Vagina (tissue), 2 donors: Measurements from ENCODE around the gene SNAI1. TPM values are rescaled to one million over a fixed set of nuclear protein-coding genes. Genes with fewer than 3 reads are reported as not detected.

Experiments
- DNase-seq, 2 donors: peaks; one replicate each; pipeline ENCODE4 v3.0.0-alpha.2; 2017; ENCODE audit errors: extremely low spot score in 2 of 2
- H3K27ac ChIP-seq: fragments of 200-600 bp; sonication (generic); one replicate; pipeline ENCODE4 v1.5.1; 2019
- H3K27me3 ChIP-seq: fragments of 200-600 bp; sonication (generic); one replicate; pipeline ENCODE4 v1.5.1; 2019
- H3K36me3 ChIP-seq, 2 donors: fragments of 200-600 bp; sonication (generic); one replicate each; pipeline ENCODE4 v1.5.1; 2017 to 2019
- H3K4me1 ChIP-seq: fragments of 200-600 bp; sonication (generic); one replicate; pipeline ENCODE4 v1.5.1; 2019
- H3K4me3 ChIP-seq, 2 donors: fragments of 200-600 bp; sonication (generic); 1 replicate in 1 of 2; 2 replicates in 1 of 2; pipeline ENCODE4 v1.5.1; 2016 to 2019
- H3K9me3 ChIP-seq: fragments of 200-600 bp; sonication (generic); one replicate; pipeline ENCODE4 v1.5.1; 2019
- POLR2A ChIP-seq, 2 donors: fragments of 450-650 bp; IDR thresholded peaks; one replicate each; pipeline ENCODE4 v1.6.1; 2017; ENCODE audit warnings: antibody characterized with exemption in 2 of 2, mild to moderate bottlenecking in 2 of 2, moderate library complexity in 2 of 2
- POLR2AphosphoS5 ChIP-seq, 2 donors: sonication (generic); formaldehyde crosslinking; IDR thresholded peaks; one replicate each; pipeline ENCODE4 v1.9.0; 2017; ENCODE audit warnings: antibody characterized with exemption in 2 of 2, mild to moderate bottlenecking in 2 of 2, low read depth in 1 of 2; ENCODE audit not compliant: insufficient read depth in 1 of 2
- intact Hi-C: fragments of 100-400 bp; cut with DNase I; formaldehyde crosslinking; loops from one replicate; pipeline ENCODE4 v1.15.1; 2023
- total RNA-seq: library from RNA; depleted of rRNA; stranded (reverse); fragments of >200 nt; gene quantifications from one replicate; pipeline ENCODE4 v1.2.3, GENCODE V29; 2016
- TF ChIP-seq, protein P1 (sequence below), 3 experiments: fragments of 450-650 bp in 2 of 3; fragments of 200-600 bp in 1 of 3; sonication (generic) in 1 of 3; IDR thresholded peaks; one replicate each; pipeline ENCODE4 v1.5.1; 2017 to 2019; ENCODE audit warnings: antibody characterized with exemption in 3 of 3, mild to moderate bottlenecking in 2 of 3, moderate library complexity in 2 of 3

Gene SNAI1
- total RNA-seq, 1 donor from 2014 or later, result 19.9 TPM

DNA sequence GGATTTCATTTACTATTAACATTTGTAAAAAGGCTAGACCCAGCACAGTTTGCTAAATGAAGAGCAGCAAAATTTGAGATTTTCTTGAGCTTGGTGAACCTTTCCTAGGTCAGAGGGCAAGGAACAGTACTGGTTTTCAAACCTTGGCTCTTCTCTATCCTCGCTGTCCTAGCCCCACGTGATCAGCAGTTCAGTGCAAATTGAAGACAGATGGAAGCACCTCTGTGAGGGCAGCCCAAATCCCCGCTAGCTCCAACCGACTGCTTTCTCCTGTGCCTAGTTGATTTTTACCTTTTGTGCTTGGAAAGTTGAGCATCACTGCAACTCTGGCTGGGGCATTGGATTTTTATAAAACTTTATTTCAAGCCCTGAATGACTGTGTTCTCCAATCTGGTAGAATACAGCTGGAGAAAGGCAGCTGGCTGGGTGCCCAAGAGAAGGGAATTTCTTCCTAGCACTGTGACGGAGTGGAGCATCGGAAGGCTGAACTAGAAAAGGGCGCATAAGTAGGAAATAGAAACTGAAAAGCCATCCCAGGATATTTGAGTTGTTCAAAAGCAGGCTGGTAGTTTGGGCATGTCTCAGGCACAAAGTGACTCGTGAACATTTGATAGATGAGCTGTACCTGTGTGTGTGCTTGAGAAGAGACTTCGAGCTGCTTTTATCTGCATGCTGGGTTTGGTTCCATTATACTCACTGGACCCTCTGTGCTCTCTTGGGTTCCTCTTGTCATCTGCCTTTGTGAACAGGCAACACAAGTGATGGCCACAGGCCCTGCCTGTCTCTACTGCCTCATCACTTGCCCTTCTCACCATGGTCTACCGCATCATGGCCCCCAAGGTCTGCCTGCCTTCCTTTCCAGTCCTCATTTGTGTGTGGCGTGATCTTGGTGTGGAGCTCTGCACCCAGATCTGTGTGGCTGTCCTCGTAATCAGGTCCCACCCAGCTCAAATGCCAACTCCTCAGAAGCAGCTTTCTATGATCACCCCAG lies 44.3 kb upstream of the SNAI1 start:
- H3K27ac ChIP-seq, result no peak overlapping the region
- TF ChIP-seq POLR2A (IDR thresholded peaks at IDR 0.05), result no peak
- TF ChIP-seq POLR2AphosphoS5 (IDR thresholded peaks at IDR 0.05; ENCODE audit: insufficient read depth in 1 of 2, low read depth in 1 of 2), result no peak
- TF ChIP-seq, protein P1, sequence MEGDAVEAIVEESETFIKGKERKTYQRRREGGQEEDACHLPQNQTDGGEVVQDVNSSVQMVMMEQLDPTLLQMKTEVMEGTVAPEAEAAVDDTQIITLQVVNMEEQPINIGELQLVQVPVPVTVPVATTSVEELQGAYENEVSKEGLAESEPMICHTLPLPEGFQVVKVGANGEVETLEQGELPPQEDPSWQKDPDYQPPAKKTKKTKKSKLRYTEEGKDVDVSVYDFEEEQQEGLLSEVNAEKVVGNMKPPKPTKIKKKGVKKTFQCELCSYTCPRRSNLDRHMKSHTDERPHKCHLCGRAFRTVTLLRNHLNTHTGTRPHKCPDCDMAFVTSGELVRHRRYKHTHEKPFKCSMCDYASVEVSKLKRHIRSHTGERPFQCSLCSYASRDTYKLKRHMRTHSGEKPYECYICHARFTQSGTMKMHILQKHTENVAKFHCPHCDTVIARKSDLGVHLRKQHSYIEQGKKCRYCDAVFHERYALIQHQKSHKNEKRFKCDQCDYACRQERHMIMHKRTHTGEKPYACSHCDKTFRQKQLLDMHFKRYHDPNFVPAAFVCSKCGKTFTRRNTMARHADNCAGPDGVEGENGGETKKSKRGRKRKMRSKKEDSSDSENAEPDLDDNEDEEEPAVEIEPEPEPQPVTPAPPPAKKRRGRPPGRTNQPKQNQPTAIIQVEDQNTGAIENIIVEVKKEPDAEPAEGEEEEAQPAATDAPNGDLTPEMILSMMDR (IDR thresholded peaks at IDR 0.05), result no peak
- H3K27me3 ChIP-seq, result no peaks in the 10 kb centered on the region
- H3K36me3 ChIP-seq, result peaks cover 0 to 11% of the 10 kb centered on the region in 2 donors
- H3K4me3 ChIP-seq, result peak overlapping the region in 1 of 2 donors; percentile 99
- H3K9me3 ChIP-seq, result no peaks in the 10 kb centered on the region
- intact Hi-C loops, result no loop called here
- DNase-seq, result no peak
- peaks cover 35% of the 10 kb centered on the region for H3K4me1 ChIP-seq

DNA sequence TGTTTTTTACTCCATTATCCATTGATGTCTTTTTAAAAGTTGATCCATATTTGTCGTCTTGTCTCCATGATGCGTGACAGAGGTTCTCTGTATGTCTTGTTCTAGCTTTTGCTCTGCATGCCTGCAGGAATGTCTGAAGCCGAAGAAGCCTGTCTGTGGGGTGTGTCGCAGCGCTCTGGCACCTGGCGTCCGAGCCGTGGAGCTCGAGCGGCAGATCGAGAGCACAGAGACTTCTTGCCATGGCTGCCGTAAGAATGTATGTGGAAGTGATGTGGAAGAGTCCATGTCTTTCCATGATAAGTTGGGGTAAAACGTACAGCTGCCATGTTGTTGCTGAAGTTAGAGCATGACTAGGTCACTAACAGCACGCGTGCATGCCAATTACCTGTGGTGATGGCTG lies 41.3 kb upstream of the SNAI1 start:
- TF ChIP-seq POLR2AphosphoS5 (IDR thresholded peaks at IDR 0.05; ENCODE audit: insufficient read depth in 1 of 2, low read depth in 1 of 2), result no peak
- TF ChIP-seq, protein P1 (IDR thresholded peaks at IDR 0.05), result no peak
- no peak for TF ChIP-seq POLR2A (IDR thresholded peaks at IDR 0.05)
- Histone ChIP-seq H3K4me1 (peaks cover 35% of the 10 kb centered on the region), H3K27ac (no peak overlapping the region), H3K36me3 (peaks cover 0 to 36% of the 10 kb centered on the region in 2 donors), H3K9me3 (no peaks in the 10 kb centered on the region), H3K4me3 (no peak overlapping the region), H3K27me3 (no peaks in the 10 kb centered on the region)
- intact Hi-C loops, result no loop called here
- DNase-seq, result no peak

DNA sequence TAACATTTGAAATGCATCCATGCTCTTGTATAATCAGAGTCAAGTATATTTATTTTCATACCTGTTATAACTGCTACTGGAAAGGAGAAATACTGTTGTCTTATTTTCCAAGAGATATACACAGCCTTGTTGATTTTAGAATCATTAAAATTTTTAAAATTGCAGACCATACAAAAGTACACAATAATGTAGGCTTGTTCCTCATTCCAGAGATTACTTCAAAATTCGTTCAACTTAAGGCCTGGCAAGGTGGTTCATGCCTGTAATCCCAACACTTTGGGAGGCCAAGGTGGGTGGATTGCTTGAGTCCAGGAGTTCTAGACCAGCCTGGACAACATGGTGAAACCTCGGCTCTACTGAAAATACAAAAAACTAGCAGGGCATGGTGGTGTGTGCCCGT lies 40.5 kb upstream of the SNAI1 start:
- H3K27me3 ChIP-seq, result no peaks in the 10 kb centered on the region
- H3K4me1 ChIP-seq, result peaks cover 30% of the 10 kb centered on the region
- intact Hi-C loops, result no loop called here
- H3K4me3 ChIP-seq, result no peak overlapping the region
- no peak for DNase-seq
- no peak overlapping the region for H3K27ac ChIP-seq
- no peaks in the 10 kb centered on the region for H3K9me3 ChIP-seq
- H3K36me3 ChIP-seq, result peaks cover 0 to 41% of the 10 kb centered on the region in 2 donors
- TF ChIP-seq POLR2AphosphoS5 (IDR thresholded peaks at IDR 0.05; ENCODE audit: insufficient read depth in 1 of 2, low read depth in 1 of 2) (no peak), POLR2A (IDR thresholded peaks at IDR 0.05) (no peak)
- TF ChIP-seq, protein P1 (IDR thresholded peaks at IDR 0.05), result no peak

DNA sequence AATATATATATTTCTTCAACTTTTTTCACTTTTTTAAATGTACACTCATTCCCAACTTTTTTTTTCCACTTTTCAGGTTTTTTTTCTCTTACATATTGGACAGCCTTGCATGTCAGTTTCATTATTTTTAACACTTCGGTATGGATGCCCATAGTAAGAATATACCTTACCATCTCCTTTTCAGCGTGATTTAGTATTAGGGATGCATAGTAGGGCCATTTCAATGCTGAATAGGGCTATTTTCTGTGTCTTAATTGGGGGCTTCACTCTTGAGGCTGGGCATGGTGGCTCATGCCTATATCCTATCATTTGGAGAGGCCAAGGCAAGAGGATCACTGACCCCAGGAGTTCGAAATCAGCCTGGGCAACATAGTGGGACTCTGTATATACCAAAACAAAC lies 39.8 kb upstream of the SNAI1 start:
- Histone ChIP-seq H3K36me3 (peaks cover 0 to 41% of the 10 kb centered on the region in 2 donors), H3K9me3 (no peaks in the 10 kb centered on the region), H3K4me1 (peaks cover 24% of the 10 kb centered on the region), H3K27me3 (no peaks in the 10 kb centered on the region), H3K27ac (no peak overlapping the region), H3K4me3 (no peak overlapping the region)
- intact Hi-C loops, result no loop called here
- TF ChIP-seq POLR2A (IDR thresholded peaks at IDR 0.05) (no peak), POLR2AphosphoS5 (IDR thresholded peaks at IDR 0.05; ENCODE audit: insufficient read depth in 1 of 2, low read depth in 1 of 2) (no peak)
- TF ChIP-seq, protein P1 (IDR thresholded peaks at IDR 0.05), result no peak
- no peak for DNase-seq

DNA sequence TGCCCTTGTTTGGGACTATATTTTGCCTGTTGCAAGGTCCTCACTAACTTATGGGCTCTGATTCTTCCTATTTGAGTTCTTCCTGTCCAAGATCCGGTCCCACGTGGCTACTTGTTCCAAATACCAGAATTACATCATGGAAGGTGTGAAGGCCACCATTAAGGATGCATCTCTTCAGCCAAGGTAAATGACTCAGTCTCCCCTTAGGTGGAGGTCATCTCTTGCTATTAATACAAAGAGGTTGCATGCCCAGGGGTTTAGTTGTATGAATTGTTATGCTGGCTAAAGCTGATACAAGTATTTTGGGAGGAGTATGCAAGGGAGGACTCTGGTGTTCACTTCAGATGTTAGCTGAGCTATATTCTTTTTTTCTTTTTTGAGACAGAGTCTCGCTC lies 37.5 kb upstream of the SNAI1 start:
- H3K27ac ChIP-seq, result no peak overlapping the region
- no peak for DNase-seq
- no peaks in the 10 kb centered on the region for H3K27me3 ChIP-seq
- intact Hi-C loops, result no loop called here
- H3K4me3 ChIP-seq, result no peak overlapping the region
- TF ChIP-seq POLR2A (IDR thresholded peaks at IDR 0.05), result no peak
- no peak for TF ChIP-seq POLR2AphosphoS5 (IDR thresholded peaks at IDR 0.05; ENCODE audit: insufficient read depth in 1 of 2, low read depth in 1 of 2)
- TF ChIP-seq, protein P1 (IDR thresholded peaks at IDR 0.05), result no peak
- H3K36me3 ChIP-seq, result peaks cover 0 to 58% of the 10 kb centered on the region in 2 donors
- H3K4me1 ChIP-seq, result peaks cover 6% of the 10 kb centered on the region
- H3K9me3 ChIP-seq, result no peaks in the 10 kb centered on the region
